Endothelial cell of umbilical vein (primary cell): ENCODE measurements around the gene GRM7. TPM values are rescaled to one million over a fixed set of nuclear protein-coding genes. Genes with fewer than 3 reads are reported as not detected.
A peak's percentile ranks its signal among the peaks of the same experiment; 100 is the strongest.

ENCODE experiments used
- BruUV-seq: library from RNA; stranded (reverse); fragments of 400-500 nt; replicated peaks from 2 replicates; lab custom pipeline; 2021; lab: Mats Ljungman, UMichigan
- CTCF ChIA-PET: fragments of 300-600, 350-600 bp; sonication (Branson Sonifier 250); formaldehyde crosslinking; loops from one replicate; lab custom pipeline; 2021; ENCODE audit warnings: antibody characterized with exemption, inconsistent platforms; lab: Charles Lee
- POLR2A ChIA-PET: fragments of 300-600, 350-600 bp; sonication (Branson Sonifier 250); formaldehyde crosslinking; loops from one replicate; lab custom pipeline; 2021; ENCODE audit warnings: antibody characterized with exemption, inconsistent platforms; lab: Charles Lee
- DNase-seq: peaks from one replicate; pipeline ENCODE4 v3.0.0-alpha.2; 2011; ENCODE audit warnings: low read depth, low spot score
- FAIRE-seq: peaks from 2 replicates; lab custom pipeline; 2011; peaks lifted over from hg19 to GRCh38; lab: Jason Lieb, UNC
- H2AFZ ChIP-seq: 2 replicates; pipeline ENCODE4 v1.6.0; 2012; ENCODE audit warnings: low read depth, low read length, control low read depth, inconsistent platforms
- H3K27ac ChIP-seq: 2 replicates; pipeline ENCODE4 v1.5.1; 2011; ENCODE audit warnings: low read depth, mild to moderate bottlenecking, control low read depth, low read length, moderate library complexity; ENCODE audit not compliant: insufficient read depth
- H3K27me3 ChIP-seq, 2 experiments: 2 replicates each; pipeline versions ENCODE4 v1.6.0 to v1.6.1; 2011; ENCODE audit warnings: low read length in 2 of 2, mixed read lengths in 1 of 2; ENCODE audit not compliant: control insufficient read depth in 2 of 2, insufficient read depth in 2 of 2
- H3K36me3 ChIP-seq, 2 experiments: 2 replicates in 1 of 2; 3 replicates in 1 of 2; pipeline ENCODE4 v1.5.1; 2011; ENCODE audit warnings: low read length in 2 of 2, mild to moderate bottlenecking in 1 of 2, moderate library complexity in 1 of 2; ENCODE audit not compliant: control insufficient read depth in 2 of 2, insufficient read depth in 2 of 2; ENCODE audit errors: extremely low read depth in 1 of 2
- H3K4me1 ChIP-seq: 3 replicates; pipeline ENCODE4 v1.5.1; 2011; ENCODE audit warnings: mild to moderate bottlenecking, low read length; ENCODE audit not compliant: control insufficient read depth, insufficient read depth; ENCODE audit errors: extremely low read depth
- H3K4me2 ChIP-seq: 2 replicates; pipeline ENCODE4 v1.6.1; 2011; ENCODE audit warnings: low read length, control low read depth, mixed read lengths; ENCODE audit not compliant: insufficient read depth
- H3K4me3 ChIP-seq, 3 experiments: fragments of 200-600 bp in 1 of 3; sonication (generic), shearing (Covaris generic) in 1 of 3; replicated peaks in 1 of 3; 2 replicates each; pipeline ENCODE4 v1.5.1; 2011 to 2016; ENCODE audit warnings: control low read depth in 3 of 3, low read length in 3 of 3, mild to moderate bottlenecking in 2 of 3, inconsistent platforms in 1 of 3, low read depth in 1 of 3, moderate library complexity in 1 of 3; ENCODE audit not compliant: insufficient read depth in 1 of 3
- H3K79me2 ChIP-seq: 2 replicates; pipeline ENCODE4 v1.6.0; 2012; ENCODE audit warnings: low read length, inconsistent platforms; ENCODE audit not compliant: control insufficient read depth, insufficient read depth
- H3K9ac ChIP-seq: replicated peaks from 2 replicates; pipeline ENCODE3; 2011; ENCODE audit warnings: low read length, control low read depth; ENCODE audit not compliant: insufficient read depth; ENCODE audit errors: extremely low read depth
- H3K9me1 ChIP-seq: replicated peaks from 3 replicates; pipeline ENCODE4 v1.6.0; 2011; ENCODE audit warnings: mild to moderate bottlenecking, low read length; ENCODE audit not compliant: control insufficient read depth, insufficient read depth; ENCODE audit errors: extremely low read depth
- H3K9me3 ChIP-seq: replicated peaks from 2 replicates; pipeline ENCODE4 v1.5.1; 2012; ENCODE audit warnings: low read length, inconsistent platforms; ENCODE audit not compliant: control insufficient read depth, insufficient read depth
- H4K20me1 ChIP-seq: replicated peaks from 2 replicates; pipeline ENCODE3; 2011; ENCODE audit warnings: mild to moderate bottlenecking, low read length; ENCODE audit not compliant: control insufficient read depth, insufficient read depth; ENCODE audit errors: extremely low read depth
- EZH2 ChIP-seq: IDR thresholded peaks from 2 replicates; pipeline ENCODE4 v1.6.1; 2012; ENCODE audit warnings: borderline replicate concordance, low read depth, mild to moderate bottlenecking, moderate library complexity, low read length, inconsistent platforms; ENCODE audit not compliant: severe bottlenecking
- FOS ChIP-seq: IDR thresholded peaks from 2 replicates; pipeline ENCODE4 v1.6.1; 2011; ENCODE audit warnings: mild to moderate bottlenecking, low read length, moderate library complexity, borderline replicate concordance; ENCODE audit not compliant: insufficient read depth
- GATA2 ChIP-seq: IDR thresholded peaks from 2 replicates; pipeline ENCODE4 v1.7.0; 2011; ENCODE audit warnings: low read depth, mild to moderate bottlenecking, moderate library complexity, mixed read lengths, low read length; ENCODE audit not compliant: insufficient read length, insufficient read depth
- JUN ChIP-seq: IDR thresholded peaks from 2 replicates; pipeline ENCODE4 v1.6.1; 2011; ENCODE audit warnings: borderline replicate concordance, low read depth; ENCODE audit not compliant: insufficient read length, insufficient read depth
- MYC ChIP-seq: IDR thresholded peaks from one replicate; pipeline ENCODE4 v1.6.1; 2011; ENCODE audit warnings: mild to moderate bottlenecking, low read depth, low read length
- POLR2A ChIP-seq: IDR thresholded peaks from 2 replicates; pipeline ENCODE4 v1.6.1; 2012; ENCODE audit warnings: low read depth, mild to moderate bottlenecking, control low read depth, low read length
- POLR2AphosphoS5 ChIP-seq: IDR thresholded peaks from 2 replicates; pipeline ENCODE4 v1.6.1; 2012; ENCODE audit warnings: low read depth, mild to moderate bottlenecking, control low read depth, low read length, moderate library complexity; ENCODE audit not compliant: insufficient read depth
- dilution Hi-C: fragments of 300-500 bp; cut with MboI; formaldehyde crosslinking; loops from one replicate; pipeline ENCODE4 v1.15.0; 2019; ENCODE audit warnings: low sequenced_read_pairs; ENCODE audit not compliant: extremely low pct_ligation_motif_present
- intact Hi-C: fragments of 100-400 bp; cut with micrococcal nuclease; formaldehyde crosslinking; loops from one replicate; pipeline ENCODE4 v1.10.0; 2022
- polyA plus RNA-seq, 4 experiments: library from polyadenylated mRNA; depleted of rRNA in 3 of 4; stranded (reverse) in 3 of 4; unstranded in 1 of 4; fragments of >200 nt; gene quantifications; 2 replicates each; pipeline versions ENCODE4 v1.2.1 to v1.2.3, GENCODE V29; 2011 to 2012; ENCODE audit warnings: missing spikeins in 1 of 4
- total RNA-seq: library from RNA; stranded (reverse); gene quantifications from 2 replicates; pipeline ENCODE4 v1.2.3, GENCODE V29; 2021
- TF ChIP-seq, protein P1 (sequence below), 2 donors: IDR thresholded peaks; 1 replicate in 1 of 2; 2 replicates in 1 of 2; pipeline ENCODE4 v1.5.1; 2011; ENCODE audit warnings: low read length in 2 of 2, mild to moderate bottlenecking in 2 of 2, moderate library complexity in 2 of 2, control low read depth in 1 of 2, inconsistent platforms in 1 of 2, low read depth in 1 of 2; ENCODE audit not compliant: insufficient read depth in 1 of 2; ENCODE audit errors: extremely low read depth in 1 of 2
- TF ChIP-seq, protein P2 (sequence below): IDR thresholded peaks from 2 replicates; pipeline ENCODE4 v1.6.1; 2011; ENCODE audit not compliant: insufficient read depth, insufficient read length

Gene GRM7
- total and polyA plus RNA-seq, 2 donors (not counting 3 experiments of a cell fraction or from before 2014, with no cell fraction given) = 0.12 TPM; not detected in 1

- no TSS peak for BruUV-seq
- Histone ChIP-seq H3K9me3 (no peaks in the 10 kb centered on the region), H3K27ac (no peak overlapping the region), H3K9me1 (no peaks in the 10 kb centered on the region), H3K36me3 (no peaks in the 10 kb centered on the region), H3K4me3 (no peak overlapping the region), H3K4me2 (no peak overlapping the region), H4K20me1 (no peaks in the 10 kb centered on the region), H3K27me3 (no peaks in the 10 kb centered on the region), H2AFZ (no peak overlapping the region), H3K79me2 (no peaks in the 10 kb centered on the region), H3K9ac (no peak overlapping the region), H3K4me1 (no peaks in the 10 kb centered on the region)
- dilution Hi-C loops (no loop called here), intact Hi-C loops (no loop called here)
- peak; percentile 22 for DNase-seq
- TF ChIP-seq EZH2 (no peak), JUN (no peak), GATA2 (no peak), POLR2A (no peak), POLR2AphosphoS5 (no peak), MYC (no peak), FOS (no peak)
- TF ChIP-seq, protein P1, sequence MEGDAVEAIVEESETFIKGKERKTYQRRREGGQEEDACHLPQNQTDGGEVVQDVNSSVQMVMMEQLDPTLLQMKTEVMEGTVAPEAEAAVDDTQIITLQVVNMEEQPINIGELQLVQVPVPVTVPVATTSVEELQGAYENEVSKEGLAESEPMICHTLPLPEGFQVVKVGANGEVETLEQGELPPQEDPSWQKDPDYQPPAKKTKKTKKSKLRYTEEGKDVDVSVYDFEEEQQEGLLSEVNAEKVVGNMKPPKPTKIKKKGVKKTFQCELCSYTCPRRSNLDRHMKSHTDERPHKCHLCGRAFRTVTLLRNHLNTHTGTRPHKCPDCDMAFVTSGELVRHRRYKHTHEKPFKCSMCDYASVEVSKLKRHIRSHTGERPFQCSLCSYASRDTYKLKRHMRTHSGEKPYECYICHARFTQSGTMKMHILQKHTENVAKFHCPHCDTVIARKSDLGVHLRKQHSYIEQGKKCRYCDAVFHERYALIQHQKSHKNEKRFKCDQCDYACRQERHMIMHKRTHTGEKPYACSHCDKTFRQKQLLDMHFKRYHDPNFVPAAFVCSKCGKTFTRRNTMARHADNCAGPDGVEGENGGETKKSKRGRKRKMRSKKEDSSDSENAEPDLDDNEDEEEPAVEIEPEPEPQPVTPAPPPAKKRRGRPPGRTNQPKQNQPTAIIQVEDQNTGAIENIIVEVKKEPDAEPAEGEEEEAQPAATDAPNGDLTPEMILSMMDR (IDR thresholded peaks at IDR 0.05; ENCODE audit: extremely low read depth in 1 of 2, insufficient read depth in 1 of 2, low read depth in 1 of 2, low read length in 2 of 2) = no peak
- TF ChIP-seq, protein P2, sequence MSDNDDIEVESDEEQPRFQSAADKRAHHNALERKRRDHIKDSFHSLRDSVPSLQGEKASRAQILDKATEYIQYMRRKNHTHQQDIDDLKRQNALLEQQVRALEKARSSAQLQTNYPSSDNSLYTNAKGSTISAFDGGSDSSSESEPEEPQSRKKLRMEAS = no peak
- ChIA-PET CTCF (no interaction called here), POLR2A (no interaction called here)
- FAIRE-seq = no peak
These were observed 393.3 kb downstream of the GRM7 start for GRCh38 chr3:7254251-7254650.
